ENCODE results near the gene ACOT4. TPM values are rescaled to one million over a fixed set of nuclear protein-coding genes. Genes with fewer than 3 reads are reported as not detected.
A peak's percentile ranks its signal among the peaks of the same experiment; 100 is the strongest.
"Not testable (repeated sequence)": the region's sequence is repeated elsewhere in the genome, so short reads cannot be mapped to it uniquely, and the experiment has no call there.

The ACOT4 gene
- total RNA-seq, 1 experiment from 2014 or later = not detected

GRCh38 chr14:73553845-73554244 lies 37.8 kb upstream of the ACOT4 start:
- BruUV-seq (replicated peaks) = no TSS peak
- ChIA-PET POLR2A (interaction anchor here (0.6 kb wide), 1 partner anchor 16 kb away, joined by 3 read pairs; no protein-coding TSS in a partner anchor), CTCF (no interaction called here)

GRCh38 chr14:73557201-73557600 lies 34.5 kb upstream of the ACOT4 start:
- CTCF ChIA-PET; BruUV-seq (replicated peaks); intact Hi-C loops (cut with micrococcal nuclease); H3K4me3 Mint-ChIP-seq (ENCODE audit: unreplicated experiment); DNase-seq (ENCODE audit: unreplicated experiment); H3K27me3 Mint-ChIP-seq (ENCODE audit: insufficient read depth, unreplicated experiment); H3K9me3 Mint-ChIP-seq (ENCODE audit: unreplicated experiment); H3K4me1 Mint-ChIP-seq (ENCODE audit: insufficient read depth, unreplicated experiment); POLR2A ChIA-PET; H3K36me3 Mint-ChIP-seq (ENCODE audit: insufficient read depth, unreplicated experiment); H3K27ac Mint-ChIP-seq (ENCODE audit: low read depth, unreplicated experiment): not testable (repeated sequence)

More at GRCh38 chr14:73553845-73554244, 37.8 kb upstream of the ACOT4 start:
- intact Hi-C loops (cut with micrococcal nuclease) = no loop called here
- H3K4me3 Mint-ChIP-seq (ENCODE audit: unreplicated experiment) = no peak overlapping the region
- DNase-seq (ENCODE audit: unreplicated experiment) = no peak
- no peak overlapping the region for H3K27ac Mint-ChIP-seq (ENCODE audit: low read depth, unreplicated experiment)
- no peaks in the 10 kb centered on the region for H3K27me3 Mint-ChIP-seq (ENCODE audit: insufficient read depth, unreplicated experiment)
- H3K4me1 Mint-ChIP-seq (ENCODE audit: insufficient read depth, unreplicated experiment) = peaks cover 5% of the 10 kb centered on the region
- no peaks in the 10 kb centered on the region for H3K9me3 Mint-ChIP-seq (ENCODE audit: unreplicated experiment)
- TF ChIP-seq CTCF (IDR thresholded peaks at IDR 0.05; ENCODE audit: unreplicated experiment) = no peak
- no peaks in the 10 kb centered on the region for H3K36me3 Mint-ChIP-seq (ENCODE audit: insufficient read depth, unreplicated experiment)

GRCh38 chr14:73558238-73558637 lies 33.4 kb upstream of the ACOT4 start:
- H3K9me3 Mint-ChIP-seq (ENCODE audit: unreplicated experiment); intact Hi-C loops (cut with micrococcal nuclease); H3K4me3 Mint-ChIP-seq (ENCODE audit: unreplicated experiment); H3K4me1 Mint-ChIP-seq (ENCODE audit: insufficient read depth, unreplicated experiment); H3K27ac Mint-ChIP-seq (ENCODE audit: low read depth, unreplicated experiment); CTCF ChIA-PET; POLR2A ChIA-PET; BruUV-seq (replicated peaks); DNase-seq (ENCODE audit: unreplicated experiment); H3K27me3 Mint-ChIP-seq (ENCODE audit: insufficient read depth, unreplicated experiment); H3K36me3 Mint-ChIP-seq (ENCODE audit: insufficient read depth, unreplicated experiment): not testable (repeated sequence)

GRCh38 chr14:73562256-73562655 lies 29.4 kb upstream of the ACOT4 start:
- POLR2A ChIA-PET; DNase-seq (ENCODE audit: unreplicated experiment); BruUV-seq (replicated peaks); H3K36me3 Mint-ChIP-seq (ENCODE audit: insufficient read depth, unreplicated experiment); H3K4me3 Mint-ChIP-seq (ENCODE audit: unreplicated experiment); H3K27ac Mint-ChIP-seq (ENCODE audit: low read depth, unreplicated experiment); H3K9me3 Mint-ChIP-seq (ENCODE audit: unreplicated experiment); H3K27me3 Mint-ChIP-seq (ENCODE audit: insufficient read depth, unreplicated experiment); intact Hi-C loops (cut with micrococcal nuclease); H3K4me1 Mint-ChIP-seq (ENCODE audit: insufficient read depth, unreplicated experiment): not testable (repeated sequence)
- CTCF ChIA-PET = interaction anchor here (0.6 kb wide), 1 partner anchor 126 kb away, joined by 3 read pairs; no protein-coding TSS in a partner anchor

GRCh38 chr14:73562696-73563095 lies 29.0 kb upstream of the ACOT4 start:
- POLR2A ChIA-PET = interaction anchor here (0.7 kb wide), 1 partner anchor 57 kb away, joined by 3 read pairs; no protein-coding TSS in a partner anchor
- H3K9me3 Mint-ChIP-seq (ENCODE audit: unreplicated experiment); CTCF ChIA-PET; H3K4me1 Mint-ChIP-seq (ENCODE audit: insufficient read depth, unreplicated experiment); H3K27me3 Mint-ChIP-seq (ENCODE audit: insufficient read depth, unreplicated experiment); H3K27ac Mint-ChIP-seq (ENCODE audit: low read depth, unreplicated experiment); H3K36me3 Mint-ChIP-seq (ENCODE audit: insufficient read depth, unreplicated experiment); DNase-seq (ENCODE audit: unreplicated experiment); BruUV-seq (replicated peaks); intact Hi-C loops (cut with micrococcal nuclease); H3K4me3 Mint-ChIP-seq (ENCODE audit: unreplicated experiment): not testable (repeated sequence)

- H3K36me3 Mint-ChIP-seq (ENCODE audit: insufficient read depth, unreplicated experiment) = peaks cover 15% of the 10 kb centered on the region
- not testable (repeated sequence) for H3K4me1 Mint-ChIP-seq (ENCODE audit: insufficient read depth, unreplicated experiment); H3K9me3 Mint-ChIP-seq (ENCODE audit: unreplicated experiment); BruUV-seq (replicated peaks); H3K27ac Mint-ChIP-seq (ENCODE audit: low read depth, unreplicated experiment); H3K27me3 Mint-ChIP-seq (ENCODE audit: insufficient read depth, unreplicated experiment); DNase-seq (ENCODE audit: unreplicated experiment); H3K4me3 Mint-ChIP-seq (ENCODE audit: unreplicated experiment)
- CTCF ChIA-PET = interaction anchor here (0.6 kb wide), 1 partner anchor 40 kb away, joined by 4 read pairs; no protein-coding TSS in a partner anchor
- POLR2A ChIA-PET = interaction anchor here (0.6 to 4.8 kb wide), 4 partner anchors 39 to 262 kb away, joined by 3 to 33 read pairs (median 3); no protein-coding TSS in a partner anchor
- intact Hi-C loops (cut with micrococcal nuclease) = loop anchor here (5.0 kb wide), 1 partner anchor 39 kb away; no protein-coding TSS in a partner anchor
Measured at GRCh38 chr14:73566431-73566830, 25.2 kb upstream of the ACOT4 start.

GRCh38 chr14:73566935-73567334 lies 24.7 kb upstream of the ACOT4 start:
- not testable (repeated sequence) for H3K4me1 Mint-ChIP-seq (ENCODE audit: insufficient read depth, unreplicated experiment); H3K27me3 Mint-ChIP-seq (ENCODE audit: insufficient read depth, unreplicated experiment); H3K27ac Mint-ChIP-seq (ENCODE audit: low read depth, unreplicated experiment); H3K9me3 Mint-ChIP-seq (ENCODE audit: unreplicated experiment); BruUV-seq (replicated peaks); DNase-seq (ENCODE audit: unreplicated experiment)
- ChIA-PET POLR2A (interaction anchor here (0.7 to 4.8 kb wide), 6 partner anchors 10 to 75 kb away, joined by 3 to 33 read pairs (median 4); no protein-coding TSS in a partner anchor), CTCF (interaction anchor here (0.6 to 0.7 kb wide), 2 partner anchors 40 to 96 kb away, joined by 3 to 4 read pairs; no protein-coding TSS in a partner anchor)
- H3K4me3 Mint-ChIP-seq (ENCODE audit: unreplicated experiment) = peak overlapping the region; percentile 93
- intact Hi-C loops (cut with micrococcal nuclease) = loop anchor here (5.0 kb wide), 1 partner anchor 40 kb away; no protein-coding TSS in a partner anchor
- H3K36me3 Mint-ChIP-seq (ENCODE audit: insufficient read depth, unreplicated experiment) = peaks cover 10% of the 10 kb centered on the region
